H1 (cell line): ENCODE results near the gene PIAS2. TPM values are rescaled to one million over a fixed set of nuclear protein-coding genes. Genes with fewer than 3 reads are reported as not detected.

Experiments
- CTCF ChIA-PET: fragments of 300-600 bp; sonication (Branson Sonifier 250); formaldehyde crosslinking; loops from one replicate; lab custom pipeline; 2021; ENCODE audit not compliant: partially characterized antibody; lab: Charles Lee
- POLR2A ChIA-PET: fragments of 300-600 bp; sonication (Branson Sonifier 250); formaldehyde crosslinking; loops from one replicate; lab custom pipeline; 2021; ENCODE audit warnings: inconsistent platforms; ENCODE audit not compliant: partially characterized antibody; lab: Charles Lee
- DNase-seq, 2 experiments: peaks; one replicate each; pipeline versions ENCODE4 v3.0.0 to v3.0.0-alpha.2; 2010 to 2022; ENCODE audit warnings: low spot score in 2 of 2, low read depth in 1 of 2, mixed read lengths in 1 of 2
- FAIRE-seq: peaks from 2 replicates; lab custom pipeline; 2011; peaks lifted over from hg19 to GRCh38; lab: Jason Lieb, UNC
- H2AFZ ChIP-seq: 2 replicates; pipeline ENCODE4 v1.8.1; 2012; ENCODE audit warnings: low read length, inconsistent platforms
- H2AK5ac ChIP-seq: 2 replicates; pipeline ENCODE4 v1.6.1; 2013; ENCODE audit warnings: low read depth, low read length
- H2BK120ac ChIP-seq: replicated peaks from 2 replicates; pipeline ENCODE3; 2013; ENCODE audit warnings: low read depth, low read length, inconsistent platforms
- H2BK12ac ChIP-seq: 2 replicates; pipeline ENCODE4 v1.6.1; 2013; ENCODE audit warnings: low read depth, low read length
- H2BK15ac ChIP-seq: 2 replicates; pipeline ENCODE4 v1.6.1; 2013; ENCODE audit warnings: low read length
- H2BK20ac ChIP-seq: 2 replicates; pipeline ENCODE4 v1.6.1; 2013; ENCODE audit warnings: low read length
- H2BK5ac ChIP-seq: 2 replicates; pipeline ENCODE4 v1.6.1; 2013; ENCODE audit warnings: low read depth, low read length
- H3K14ac ChIP-seq: 2 replicates; pipeline ENCODE4 v1.6.1; 2013; ENCODE audit warnings: inconsistent platforms; ENCODE audit not compliant: insufficient read length
- H3K18ac ChIP-seq: 2 replicates; pipeline ENCODE4 v1.6.1; 2013; ENCODE audit warnings: low read length; ENCODE audit errors: extremely low read depth
- H3K23ac ChIP-seq: 2 replicates; pipeline ENCODE4 v1.6.1; 2013; ENCODE audit warnings: inconsistent platforms; ENCODE audit not compliant: insufficient read length
- H3K23me2 ChIP-seq: 2 replicates; pipeline ENCODE4 v1.6.1; 2013; ENCODE audit warnings: low read depth, low read length
- H3K27ac ChIP-seq: 2 replicates; pipeline ENCODE4 v1.6.1; 2011; ENCODE audit warnings: low read depth, low read length, inconsistent platforms
- H3K27me3 ChIP-seq, 4 experiments: replicated peaks in 1 of 4; 1 replicate in 1 of 4; 2 replicates in 3 of 4; pipeline versions ENCODE4 v1.6.1 to v1.8.1; 2011 to 2013; ENCODE audit warnings: low read length in 3 of 4, mild to moderate bottlenecking in 3 of 4, inconsistent platforms in 2 of 4, mixed read lengths in 2 of 4, moderate library complexity in 1 of 4; ENCODE audit not compliant: control insufficient read depth in 3 of 4, insufficient read depth in 3 of 4; ENCODE audit errors: extremely low read depth in 1 of 4
- H3K36me3 ChIP-seq, 4 experiments: 2 replicates each; pipeline versions ENCODE4 v1.6.1 to v1.8.1; 2011 to 2013; ENCODE audit warnings: mild to moderate bottlenecking in 4 of 4, low read length in 3 of 4, moderate library complexity in 2 of 4, control low read depth in 1 of 4, inconsistent platforms in 1 of 4; ENCODE audit not compliant: insufficient read depth in 4 of 4, control insufficient read depth in 2 of 4
- H3K4ac ChIP-seq: replicated peaks from 2 replicates; pipeline ENCODE3; 2013; ENCODE audit warnings: low read length, low read depth, mixed read lengths, inconsistent platforms; ENCODE audit not compliant: insufficient read length
- H3K4me1 ChIP-seq, 4 experiments: replicated peaks in 1 of 4; 1 replicate in 1 of 4; 2 replicates in 3 of 4; pipeline versions ENCODE4 v1.6.1 to v1.8.1; 2011 to 2013; ENCODE audit warnings: low read length in 3 of 4, inconsistent platforms in 2 of 4, mixed read lengths in 1 of 4; ENCODE audit not compliant: insufficient read depth in 4 of 4, control insufficient read depth in 3 of 4
- H3K4me2 ChIP-seq, 2 experiments: 2 replicates each; pipeline versions ENCODE4 v1.6.1 to v1.8.1; 2011 to 2013; ENCODE audit warnings: low read depth in 2 of 2, low read length in 2 of 2, control low read depth in 1 of 2, inconsistent platforms in 1 of 2, mild to moderate bottlenecking in 1 of 2; ENCODE audit not compliant: insufficient read depth in 1 of 2
- H3K4me3 ChIP-seq, 4 experiments: fragments of 200-600, 300-600 bp in 1 of 4; sonication (generic), shearing (Covaris generic), sonication (Bioruptor Twin) in 1 of 4; 2 replicates each; pipeline versions ENCODE4 v1.5.1 to v1.8.1; 2011 to 2016; ENCODE audit warnings: low read length in 4 of 4, low read depth in 3 of 4, control low read depth in 2 of 4, inconsistent platforms in 2 of 4, mild to moderate bottlenecking in 2 of 4, mixed read lengths in 1 of 4, moderate library complexity in 1 of 4; ENCODE audit not compliant: insufficient read depth in 2 of 4; ENCODE audit errors: extremely low read depth in 1 of 4
- H3K56ac ChIP-seq: replicated peaks from 2 replicates; pipeline ENCODE3; 2013; ENCODE audit warnings: low read depth, mild to moderate bottlenecking, mixed read lengths, low read length, inconsistent platforms; ENCODE audit not compliant: insufficient read length
- H3K79me1 ChIP-seq: 2 replicates; pipeline ENCODE4 v1.6.1; 2013; ENCODE audit warnings: low read depth, low read length, control low read depth
- H3K79me2 ChIP-seq, 2 experiments: 2 replicates each; pipeline versions ENCODE4 v1.6.1 to v1.8.1; 2012 to 2013; ENCODE audit warnings: low read length in 2 of 2, mild to moderate bottlenecking in 2 of 2, inconsistent platforms in 1 of 2; ENCODE audit not compliant: insufficient read depth in 2 of 2, control insufficient read depth in 1 of 2
- H3K9ac ChIP-seq, 4 experiments: replicated peaks in 1 of 4; 1 replicate in 1 of 4; 2 replicates in 3 of 4; pipeline versions ENCODE4 v1.6.1 to v1.8.1; 2011 to 2013; ENCODE audit warnings: low read depth in 3 of 4, low read length in 3 of 4, control low read depth in 2 of 4, mild to moderate bottlenecking in 2 of 4, moderate library complexity in 2 of 4, inconsistent platforms in 1 of 4; ENCODE audit errors: extremely low read depth in 1 of 4
- H3K9me3 ChIP-seq, 2 experiments: 2 replicates each; pipeline versions ENCODE4 v1.6.1 to v1.8.1; 2012 to 2013; ENCODE audit warnings: mild to moderate bottlenecking in 2 of 2, moderate library complexity in 2 of 2, control low read depth in 1 of 2, inconsistent platforms in 1 of 2, low read depth in 1 of 2, low read length in 1 of 2, mixed read lengths in 1 of 2; ENCODE audit not compliant: insufficient read depth in 2 of 2
- H4K20me1 ChIP-seq, 2 experiments: replicated peaks in 1 of 2; 2 replicates each; pipeline versions ENCODE3 to v1.8.1; 2011 to 2013; ENCODE audit warnings: inconsistent platforms in 2 of 2, low read length in 2 of 2, mild to moderate bottlenecking in 1 of 2; ENCODE audit not compliant: insufficient read depth in 2 of 2, control insufficient read depth in 1 of 2
- H4K5ac ChIP-seq: 2 replicates; pipeline ENCODE4 v1.6.1; 2013; ENCODE audit warnings: low read length, low read depth, mixed read lengths, inconsistent platforms; ENCODE audit not compliant: insufficient read length
- H4K8ac ChIP-seq: 2 replicates; pipeline ENCODE4 v1.8.0; 2013; ENCODE audit warnings: mild to moderate bottlenecking, moderate library complexity, low read length, inconsistent platforms; ENCODE audit not compliant: insufficient read depth; ENCODE audit errors: extremely low read depth
- H4K91ac ChIP-seq: replicated peaks from 2 replicates; pipeline ENCODE3; 2013; ENCODE audit warnings: low read length, mixed read lengths, inconsistent platforms; ENCODE audit not compliant: insufficient read length
- EZH2 ChIP-seq: fragments of 200-600 bp; sonication (generic); IDR thresholded peaks from 2 replicates; pipeline ENCODE4 v1.7.1; 2012; ENCODE audit warnings: low read depth, mild to moderate bottlenecking, moderate library complexity, low read length, inconsistent platforms; ENCODE audit not compliant: severe bottlenecking
- JUN ChIP-seq: IDR thresholded peaks from 2 replicates; pipeline ENCODE4 v1.6.1; 2011; ENCODE audit warnings: low read depth, mild to moderate bottlenecking, improper control_type of control experiment, low read length
- JUND ChIP-seq: IDR thresholded peaks from 2 replicates; pipeline ENCODE4 v1.6.1; 2011; ENCODE audit warnings: mild to moderate bottlenecking, improper control_type of control experiment, low read length
- KDM5A ChIP-seq: fragments of 200-600 bp; IDR thresholded peaks from 2 replicates; pipeline ENCODE4 v1.7.1; 2012; ENCODE audit warnings: mild to moderate bottlenecking, low read length, inconsistent platforms, mixed read lengths
- SAP30 ChIP-seq: fragments of 300-600 bp; sonication (generic); IDR thresholded peaks from 2 replicates; pipeline ENCODE4 v1.7.1; 2012; ENCODE audit warnings: low read length, moderate library complexity, mild to moderate bottlenecking, inconsistent platforms; ENCODE audit not compliant: insufficient read depth, insufficient replicate concordance
- SP1 ChIP-seq: IDR thresholded peaks from 2 replicates; pipeline ENCODE4 v1.6.1; 2011; ENCODE audit warnings: low read depth, low read length
- SP4 ChIP-seq: IDR thresholded peaks from 2 replicates; pipeline ENCODE4 v1.6.1; 2012; ENCODE audit warnings: low read length, inconsistent platforms
- TCF12 ChIP-seq: IDR thresholded peaks from 2 replicates; pipeline ENCODE4 v1.6.1; 2011; ENCODE audit warnings: low read depth, mild to moderate bottlenecking, low read length
- YY1 ChIP-seq: IDR thresholded peaks from 2 replicates; pipeline ENCODE4 v1.6.1; 2011; ENCODE audit warnings: low read depth, mild to moderate bottlenecking, low read length
- WGBS, 2 experiments: shearing (Covaris generic) in 1 of 2; methylation state at CpG; one replicate each; pipeline versions ENCODE4 v1.1.6 to v1.1.7; 2013 to 2015; ENCODE audit warnings: low lambda C conversion rate in 2 of 2, mixed read lengths in 2 of 2, inconsistent platforms in 1 of 2, low coverage in 1 of 2, missing lambda C conversion rate in 1 of 2; ENCODE audit not compliant: insufficient replicate concordance in 2 of 2, insufficient coverage in 1 of 2, insufficient read length in 1 of 2; ENCODE audit errors: extremely low coverage in 1 of 2, missing lambda C conversion rate in 1 of 2; 5-methylcytosine and 5-hydroxymethylcytosine counted together
- polyA plus RNA-seq, 7 experiments: library from polyadenylated mRNA; depleted of rRNA in 3 of 7; stranded (reverse) in 5 of 7; unstranded in 2 of 7; fragments of >200 nt in 5 of 7; fragments of 200-250 nt in 2 of 7; gene quantifications; 1 replicate in 5 of 7; 2 replicates in 1 of 7; 4 replicates in 1 of 7; pipeline versions ENCODE4 v1.2.1 to v1.2.3, GENCODE V29; 2011 to 2013; ENCODE audit warnings: missing spikeins in 2 of 7, mixed read lengths in 2 of 7
- total RNA-seq: library from RNA; stranded (reverse); fragmentation: NEBNext Ultra II Directional; extraction: Animal tissue kit (Norgen Biotek cat#: 25700); gene quantifications from 2 replicates; pipeline ENCODE4 v1.2.1, GENCODE V29; 2021
- TF ChIP-seq, protein P1 (sequence below): IDR thresholded peaks from 2 replicates; pipeline ENCODE4 v1.6.1; 2012; ENCODE audit warnings: inconsistent platforms

Gene PIAS2
- total and polyA plus RNA-seq, 2 of the 8 experiments (the other 6 are each of a cell fraction or from before 2014, with no cell fraction given), result 20.1 to 53.9 TPM

DNA sequence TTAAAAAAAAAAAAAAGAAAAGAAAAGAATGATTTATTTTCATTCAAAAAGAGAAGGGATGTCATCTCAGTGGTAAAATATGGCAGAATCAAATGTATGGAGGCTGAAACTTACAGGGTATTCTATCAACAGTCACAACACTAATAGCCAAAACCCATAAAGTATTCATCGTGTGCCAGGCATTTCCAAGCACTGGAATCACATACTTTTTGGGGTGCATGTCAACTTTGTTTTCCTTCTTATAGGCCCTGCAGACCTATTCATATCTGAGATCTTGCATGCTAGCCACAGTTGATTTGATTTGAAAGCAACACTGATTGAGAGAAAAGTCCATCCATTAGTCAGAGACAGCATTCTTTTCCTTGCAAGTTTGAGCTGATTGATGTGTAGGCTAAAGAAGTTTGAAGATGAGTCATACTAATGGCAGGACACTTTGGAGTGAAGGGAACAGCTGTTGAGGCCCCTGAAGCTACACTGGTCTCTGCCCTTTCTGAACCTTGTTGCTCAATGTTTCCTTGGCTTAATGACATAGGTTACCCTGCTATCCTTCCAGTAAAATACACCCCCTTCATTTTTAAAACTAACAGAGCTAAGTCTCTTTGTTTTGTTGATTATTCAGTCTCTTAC lies 22.1 kb upstream of the PIAS2 start:
- H3K79me2 ChIP-seq, result no peaks in the 10 kb centered on the region
- H3K27ac ChIP-seq, result no peak overlapping the region
- 86% methylated on average over 1 of the region's 1 CpG; no CpG with 5 or more reads in 1 of the 2 experiments for whole genome bisulfite sequencing, 2 experiments
- no peak overlapping the region for H4K91ac ChIP-seq
- H2BK5ac ChIP-seq, result no peak overlapping the region
- TF ChIP-seq TCF12 (no peak), SP1 (no peak), YY1 (no peak), EZH2 (no peak), SP4 (no peak), SAP30 (no peak), JUN (0 out of 2 replicates have a peak, but pooled peaks have one; percentile 17), JUND (0 out of 2 replicates have a peak, but pooled peaks have one; percentile 38), KDM5A (no peak)
- TF ChIP-seq, protein P1, sequence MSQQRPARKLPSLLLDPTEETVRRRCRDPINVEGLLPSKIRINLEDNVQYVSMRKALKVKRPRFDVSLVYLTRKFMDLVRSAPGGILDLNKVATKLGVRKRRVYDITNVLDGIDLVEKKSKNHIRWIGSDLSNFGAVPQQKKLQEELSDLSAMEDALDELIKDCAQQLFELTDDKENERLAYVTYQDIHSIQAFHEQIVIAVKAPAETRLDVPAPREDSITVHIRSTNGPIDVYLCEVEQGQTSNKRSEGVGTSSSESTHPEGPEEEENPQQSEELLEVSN, result no peak
- TF ChIP-seq, all 59 proteins: peak for 2
- no peaks in the 10 kb centered on the region for H3K9me3 ChIP-seq
- FAIRE-seq, result no peak
- ChIA-PET POLR2A (interaction anchor here (1.1 kb wide), 1 partner anchor 20 kb away, joined by 3 read pairs; no protein-coding TSS in a partner anchor), CTCF (interaction anchor here (1.5 to 2.5 kb wide), 3 partner anchors 9 to 22 kb away, joined by 3 to 22 read pairs (median 3); partner anchors contain the start of genes KATNAL2 and PIAS2)
- H2BK15ac ChIP-seq, result no peak overlapping the region
- H3K56ac ChIP-seq, result no peak overlapping the region
- no peak overlapping the region for H2BK120ac ChIP-seq
- H4K20me1 ChIP-seq, result no peaks in the 10 kb centered on the region
- no peak overlapping the region for H4K8ac ChIP-seq
- no peak overlapping the region for H4K5ac ChIP-seq
- H3K9ac ChIP-seq, result no peak overlapping the region
- no peak overlapping the region for H3K14ac ChIP-seq
- no peaks in the 10 kb centered on the region for H3K27me3 ChIP-seq
- no peaks in the 10 kb centered on the region for H3K36me3 ChIP-seq
- 0 out of 4 replicates have a peak overlapping the region, but pooled peaks of 1 of the 2 experiments have one; percentile 31 for H3K4me2 ChIP-seq
- H2AK5ac ChIP-seq, result no peak overlapping the region
- H2AFZ ChIP-seq, result no peak overlapping the region
- peaks cover 0 to 5% (median 2%) of the 10 kb centered on the region in 4 experiments; a peak in 3 of 7 replicates for H3K4me1 ChIP-seq
- H2BK12ac ChIP-seq, result no peak overlapping the region
- H3K4me3 ChIP-seq, result no peak overlapping the region
- no peak overlapping the region for H3K4ac ChIP-seq
- no peaks in the 10 kb centered on the region for H3K23me2 ChIP-seq
- H3K79me1 ChIP-seq, result no peaks in the 10 kb centered on the region
- no peak for DNase-seq
- no peak overlapping the region for H3K23ac ChIP-seq
- no peak overlapping the region for H2BK20ac ChIP-seq
- H3K18ac ChIP-seq, result no peak overlapping the region
